Astrocyte (in vitro differentiated cells and primary cell): ENCODE data around the gene CREG2. TPM values are rescaled to one million over a fixed set of nuclear protein-coding genes. Genes with fewer than 3 reads are reported as not detected.

Experiments used
- DNase-seq: peaks from one replicate; pipeline ENCODE4 v3.0.0-alpha.2; 2010; ENCODE audit warnings: low read depth
- FAIRE-seq: peaks from 2 replicates; lab custom pipeline; 2011; peaks lifted over from hg19 to GRCh38; lab: Jason Lieb, UNC
- H2AFZ ChIP-seq: 2 replicates; pipeline ENCODE4 v1.6.0; 2012; ENCODE audit warnings: low read depth, low read length, inconsistent platforms
- H3K27ac ChIP-seq: 2 replicates; pipeline ENCODE4 v1.5.1; 2011; ENCODE audit warnings: low read depth, low read length, inconsistent platforms
- H3K27me3 ChIP-seq: 2 replicates; pipeline ENCODE4 v1.6.0; 2011; ENCODE audit warnings: low read length, inconsistent platforms; ENCODE audit not compliant: insufficient read depth
- H3K36me3 ChIP-seq: 2 replicates; pipeline ENCODE4 v1.5.1; 2011; ENCODE audit warnings: low read length, inconsistent platforms; ENCODE audit not compliant: insufficient read depth
- H3K4me1 ChIP-seq: 2 replicates; pipeline ENCODE4 v1.5.1; 2011; ENCODE audit warnings: low read length, inconsistent platforms; ENCODE audit not compliant: insufficient read depth
- H3K4me2 ChIP-seq: 2 replicates; pipeline ENCODE4 v1.6.0; 2012; ENCODE audit warnings: low read length, inconsistent platforms
- H3K4me3 ChIP-seq: 2 replicates; pipeline ENCODE4 v1.5.1; 2011; ENCODE audit warnings: low read depth, mild to moderate bottlenecking, low read length, inconsistent platforms; ENCODE audit not compliant: insufficient read depth
- H3K79me2 ChIP-seq: 2 replicates; pipeline ENCODE4 v1.6.0; 2012; ENCODE audit warnings: mild to moderate bottlenecking, low read length, inconsistent platforms; ENCODE audit not compliant: insufficient read depth
- H3K9ac ChIP-seq: 2 replicates; pipeline ENCODE4 v1.6.0; 2012; ENCODE audit warnings: mild to moderate bottlenecking, low read length, inconsistent platforms
- H3K9me3 ChIP-seq: 2 replicates; pipeline ENCODE4 v1.5.1; 2012; ENCODE audit warnings: low read depth, mild to moderate bottlenecking, low read length, inconsistent platforms; ENCODE audit not compliant: insufficient read depth
- H4K20me1 ChIP-seq: 2 replicates; pipeline ENCODE4 v1.6.0; 2012; ENCODE audit warnings: low read length, inconsistent platforms; ENCODE audit not compliant: insufficient read depth
- H3K27ac Mint-ChIP-seq: one replicate; pipeline ENCODE4 v1.8.0; 2021; ENCODE audit warnings: mild to moderate bottlenecking, mixed read lengths; ENCODE audit not compliant: unreplicated experiment
- H3K27me3 Mint-ChIP-seq: one replicate; pipeline ENCODE4 v1.8.0; 2021; ENCODE audit warnings: low read depth, mixed read lengths; ENCODE audit not compliant: unreplicated experiment
- H3K36me3 Mint-ChIP-seq: one replicate; pipeline ENCODE4 v1.8.0; 2021; ENCODE audit warnings: low read depth, mixed read lengths; ENCODE audit not compliant: unreplicated experiment
- H3K4me1 Mint-ChIP-seq: one replicate; pipeline ENCODE4 v1.8.0; 2021; ENCODE audit warnings: low read depth, mixed read lengths; ENCODE audit not compliant: unreplicated experiment
- H3K4me3 Mint-ChIP-seq: one replicate; pipeline ENCODE4 v1.8.0; 2021; ENCODE audit warnings: mild to moderate bottlenecking, moderate library complexity, mixed read lengths; ENCODE audit not compliant: unreplicated experiment
- H3K9me3 Mint-ChIP-seq: one replicate; pipeline ENCODE4 v1.8.0; 2021; ENCODE audit warnings: mild to moderate bottlenecking, mixed read lengths; ENCODE audit not compliant: unreplicated experiment
- CTCF ChIP-seq: IDR thresholded peaks from 2 replicates; pipeline ENCODE4 v1.5.1; 2011; ENCODE audit warnings: low read depth, mild to moderate bottlenecking, inconsistent platforms, low read length, moderate library complexity; ENCODE audit not compliant: insufficient read depth
- EZH2 ChIP-seq: IDR thresholded peaks from 2 replicates; pipeline ENCODE4 v1.6.1; 2012; ENCODE audit warnings: mild to moderate bottlenecking, low read length, inconsistent platforms; ENCODE audit not compliant: insufficient read depth
- total RNA-seq: library from RNA; stranded (reverse); gene quantifications from 2 replicates; pipeline ENCODE4 v1.2.1, GENCODE V29; 2021

The CREG2 gene
- total RNA-seq, 1 donor from 2014 or later: 0.11 TPM

GRCh38 chr2:101433465-101433864 is 46.2 kb upstream of the CREG2 start:
- no peak for FAIRE-seq
- no peak overlapping the region for H3K9ac ChIP-seq

GRCh38 chr2:101432411-101433181 is 45.3 kb upstream of the CREG2 start:
- no peak for TF ChIP-seq CTCF
- TF ChIP-seq EZH2: no peak
- Mint-ChIP-seq H3K9me3 (no peaks in the 10 kb centered on the region), H3K27me3 (peaks cover 22% of the 10 kb centered on the region), H3K36me3 (no peaks in the 10 kb centered on the region), H3K4me1 (peaks cover 3% of the 10 kb centered on the region), H3K27ac (no peak overlapping the region), H3K4me3 (no peak overlapping the region)
- Histone ChIP-seq H3K36me3 (no peaks in the 10 kb centered on the region), H3K27me3 (no peaks in the 10 kb centered on the region), H3K9ac (no peak overlapping the region), H2AFZ (peak overlapping the region; percentile 36), H3K4me3 (no peak overlapping the region), H3K27ac (peak overlapping the region; percentile 16), H3K4me1 (peaks cover 30% of the 10 kb centered on the region), H3K79me2 (no peaks in the 10 kb centered on the region), H3K4me2 (peak overlapping the region; percentile 19), H3K9me3 (no peaks in the 10 kb centered on the region), H4K20me1 (no peaks in the 10 kb centered on the region)
- FAIRE-seq (no peak), DNase-seq (peak; percentile 59)

More at GRCh38 chr2:101433465-101433864, 46.2 kb upstream of the CREG2 start:
- peaks cover 22% of the 10 kb centered on the region for H3K27me3 Mint-ChIP-seq
- H3K4me3 ChIP-seq: no peak overlapping the region
- H3K4me2 ChIP-seq: no peak overlapping the region
- no peaks in the 10 kb centered on the region for H4K20me1 ChIP-seq
- H3K79me2 ChIP-seq: no peaks in the 10 kb centered on the region
- DNase-seq: no peak
- no peak overlapping the region for H2AFZ ChIP-seq
- TF ChIP-seq CTCF: no peak
- TF ChIP-seq EZH2: no peak
- no peaks in the 10 kb centered on the region for H3K9me3 Mint-ChIP-seq
- H3K4me1 Mint-ChIP-seq: peaks cover 3% of the 10 kb centered on the region
- H3K4me3 Mint-ChIP-seq: no peak overlapping the region
- no peak overlapping the region for H3K27ac Mint-ChIP-seq
- no peak overlapping the region for H3K27ac ChIP-seq
- no peaks in the 10 kb centered on the region for H3K36me3 ChIP-seq
- H3K9me3 ChIP-seq: no peaks in the 10 kb centered on the region
- no peaks in the 10 kb centered on the region for H3K27me3 ChIP-seq
- no peaks in the 10 kb centered on the region for H3K36me3 Mint-ChIP-seq
- H3K4me1 ChIP-seq: peaks cover 30% of the 10 kb centered on the region

GRCh38 chr2:101431486-101431885 is 44.2 kb upstream of the CREG2 start:
- peak; percentile 73 for FAIRE-seq

More at GRCh38 chr2:101431486-101431885, 44.2 kb upstream of the CREG2 start:
- H3K9me3 Mint-ChIP-seq: peaks cover 3% of the 10 kb centered on the region
- TF ChIP-seq CTCF (no peak), EZH2 (no peak)
- no peaks in the 10 kb centered on the region for H3K36me3 Mint-ChIP-seq
- H3K4me3 Mint-ChIP-seq: no peak overlapping the region
- Histone ChIP-seq H3K36me3 (no peaks in the 10 kb centered on the region), H3K27ac (no peak overlapping the region), H3K79me2 (no peaks in the 10 kb centered on the region), H3K4me1 (peaks cover 30% of the 10 kb centered on the region), H3K27me3 (no peaks in the 10 kb centered on the region), H4K20me1 (no peaks in the 10 kb centered on the region), H3K4me2 (no peak overlapping the region), H3K9me3 (no peaks in the 10 kb centered on the region), H3K4me3 (no peak overlapping the region), H3K9ac (no peak overlapping the region), H2AFZ (no peak overlapping the region)
- no peak overlapping the region for H3K27ac Mint-ChIP-seq
- H3K4me1 Mint-ChIP-seq: peaks cover 3% of the 10 kb centered on the region
- peaks cover 25% of the 10 kb centered on the region for H3K27me3 Mint-ChIP-seq
- DNase-seq: no peak
